NCI-H1048 (cell line): ENCODE results near the gene IL4R.
A peak's percentile ranks its signal among the peaks of the same experiment; 100 is the strongest.

ENCODE experiments used
- DNase-seq: peaks from one replicate; lab custom pipeline; 2025; lab: John Stamatoyannopoulos, UW

Gene IL4R

GRCh38 chr16:27359051-27359450 is 45.3 kb downstream of the IL4R start:
- no peak for DNase-seq

- DNase-seq = no peak
Observed at GRCh38 chr16:27359615-27360014, 45.8 kb downstream of the IL4R start.

GRCh38 chr16:27361987-27362386 is 48.2 kb downstream of the IL4R start:
- no peak for DNase-seq

- DNase-seq = no peak
Observed at GRCh38 chr16:27362570-27363245, 48.9 kb downstream of the IL4R start.

- no peak for DNase-seq
Observed at GRCh38 chr16:27363246-27363632, 49.5 kb downstream of the IL4R start.

GRCh38 chr16:27363797-27364196 is 50.0 kb downstream of the IL4R start:
- no peak for DNase-seq

- no peak for DNase-seq
Observed at GRCh38 chr16:27364493-27365141, 50.8 kb downstream of the IL4R start.

- DNase-seq = no peak
Observed at GRCh38 chr16:27365142-27366089, 51.6 kb downstream of the IL4R start.

GRCh38 chr16:27366687-27367460 is 53.1 kb downstream of the IL4R start:
- DNase-seq = no peak

- DNase-seq = peak; percentile 5
Observed at GRCh38 chr16:27367461-27368357, 53.9 kb downstream of the IL4R start.

GRCh38 chr16:27368358-27368722 is 54.6 kb downstream of the IL4R start:
- DNase-seq = no peak

- DNase-seq = no peak
Observed at GRCh38 chr16:27369806-27370205, 56.0 kb downstream of the IL4R start.

- DNase-seq = no peak
Observed at GRCh38 chr16:27370318-27370717, 56.5 kb downstream of the IL4R start.

- DNase-seq = no peak
Observed at GRCh38 chr16:27373312-27373711, 59.5 kb downstream of the IL4R start.

GRCh38 chr16:27374221-27374803 is 60.5 kb downstream of the IL4R start:
- no peak for DNase-seq

- DNase-seq = peak; percentile 32
Observed at GRCh38 chr16:27374804-27375425, 61.1 kb downstream of the IL4R start.

- no peak for DNase-seq
Observed at GRCh38 chr16:27377666-27378485, 64.1 kb downstream of the IL4R start.

- no peak for DNase-seq
Observed at GRCh38 chr16:27378871-27379481, 65.2 kb downstream of the IL4R start.

- no peak for DNase-seq
Observed at GRCh38 chr16:27379919-27380318, 66.1 kb downstream of the IL4R start.
